Loucy (cell line): ENCODE data around the gene RPTOR.

Experiments used
- H2AFZ ChIP-seq: fragments of 200-600 bp; sonication (generic); 2 replicates; pipeline ENCODE4 v1.6.0; 2016; ENCODE audit warnings: antibody characterized with exemption, mild to moderate bottlenecking, low read length, moderate library complexity
- H3F3A ChIP-seq: fragments of 200-600 bp; 2 replicates; pipeline ENCODE4 v1.6.0; 2016; ENCODE audit warnings: antibody characterized with exemption, low read depth, mild to moderate bottlenecking
- H3K27me3 ChIP-seq: fragments of 200-600 bp; sonication (generic); 2 replicates; pipeline ENCODE4 v1.6.1; 2014; ENCODE audit warnings: low read length, mild to moderate bottlenecking; ENCODE audit not compliant: insufficient read depth, poor library complexity, severe bottlenecking
- H3K36me3 ChIP-seq: fragments of 200-600 bp; sonication (generic); 2 replicates; pipeline ENCODE4 v1.6.1; 2016; ENCODE audit warnings: low read length; ENCODE audit not compliant: insufficient read depth
- H3K4me1 ChIP-seq: fragments of 200-600 bp; sonication (generic); 2 replicates; pipeline ENCODE4 v1.5.1; 2014; ENCODE audit warnings: low read length, mild to moderate bottlenecking; ENCODE audit not compliant: insufficient read depth, poor library complexity, severe bottlenecking
- H3K4me2 ChIP-seq: fragments of 200-600 bp; sonication (generic); 2 replicates; pipeline ENCODE4 v1.6.0; 2014; ENCODE audit warnings: antibody characterized with exemption, low read length, low read depth, mild to moderate bottlenecking; ENCODE audit not compliant: poor library complexity, severe bottlenecking
- H3K4me3 ChIP-seq: fragments of 200-600 bp; sonication (generic); 2 replicates; pipeline ENCODE4 v1.5.1; 2014; ENCODE audit warnings: low read length, mild to moderate bottlenecking, mixed read lengths; ENCODE audit not compliant: poor library complexity, severe bottlenecking
- H3K79me2 ChIP-seq: fragments of 200-600 bp; sonication (generic); 2 replicates; pipeline ENCODE4 v1.6.1; 2014; ENCODE audit warnings: low read length; ENCODE audit not compliant: insufficient read depth
- H3K9ac ChIP-seq: fragments of 200-600 bp; sonication (generic); 2 replicates; pipeline ENCODE4 v1.6.0; 2014; ENCODE audit warnings: mild to moderate bottlenecking, low read depth, low read length, moderate library complexity; ENCODE audit not compliant: poor library complexity, severe bottlenecking
- H3K9me2 ChIP-seq: fragments of 200-600 bp; sonication (generic); replicated peaks from 2 replicates; pipeline ENCODE4 v1.6.1; 2016; ENCODE audit warnings: low read depth, low read length, mixed read lengths
- H3K9me3 ChIP-seq: fragments of 200-600 bp; sonication (generic); 2 replicates; pipeline ENCODE4 v1.6.1; 2014; ENCODE audit warnings: mild to moderate bottlenecking, antibody characterized with exemption, low read length, low read depth; ENCODE audit not compliant: insufficient read depth
- H4K20me1 ChIP-seq: fragments of 200-600 bp; sonication (generic); 2 replicates; pipeline ENCODE4 v1.6.0; 2014; ENCODE audit warnings: antibody characterized with exemption, low read length, mild to moderate bottlenecking; ENCODE audit not compliant: insufficient read depth, poor library complexity, severe bottlenecking
- EZH2phosphoT487 ChIP-seq: fragments of 200-600 bp; IDR thresholded peaks from 2 replicates; pipeline ENCODE4 v1.6.1; 2018; ENCODE audit warnings: antibody characterized with exemption, mild to moderate bottlenecking, moderate library complexity, borderline replicate concordance
- TF ChIP-seq, protein P1 (sequence below): fragments of 200-600 bp; sonication (generic); conservative IDR thresholded peaks from 2 replicates; pipeline ENCODE4 v1.5.1; 2014; ENCODE audit warnings: mild to moderate bottlenecking, antibody characterized with exemption, low read length

Gene RPTOR

DNA sequence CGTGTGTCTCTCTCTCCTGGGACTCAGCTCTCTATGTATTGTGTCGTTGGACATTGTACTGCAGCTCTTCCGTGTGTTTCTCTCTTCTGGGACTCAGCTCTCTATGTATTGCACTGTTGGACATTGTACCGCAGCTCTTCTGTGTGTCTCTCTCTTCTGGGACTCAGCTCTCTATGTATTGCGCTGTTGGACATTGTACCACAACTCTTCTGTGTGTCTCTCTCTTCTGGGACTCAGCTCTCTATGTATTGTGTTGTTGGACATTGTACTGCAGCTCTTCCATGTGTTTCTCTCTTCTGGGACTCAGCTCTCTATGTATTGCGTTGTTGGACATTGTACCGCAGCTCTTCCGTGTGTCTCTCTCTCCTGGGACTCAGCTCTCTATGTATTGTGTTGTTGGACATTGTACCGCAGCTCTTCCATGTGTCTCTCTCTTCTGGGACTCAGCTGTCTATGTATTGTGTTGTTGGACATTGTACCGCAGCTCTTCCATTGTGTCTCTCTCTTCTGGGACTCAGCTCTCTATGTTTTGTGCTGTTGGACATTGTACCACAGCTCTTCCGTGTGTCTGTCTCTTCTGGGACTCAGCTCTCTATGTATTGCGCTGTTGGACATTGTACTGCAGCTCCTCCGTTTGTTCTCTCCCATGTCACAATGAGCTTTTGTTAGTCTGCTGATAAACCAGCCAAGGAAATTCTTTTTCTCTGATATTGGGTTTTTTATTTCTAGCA lies 84.8 kb downstream of the RPTOR start:
- no peak overlapping the region for H2AFZ ChIP-seq
- H3K9me3 ChIP-seq = no peaks in the 10 kb centered on the region
- H3K9ac ChIP-seq = no peak overlapping the region
- H4K20me1 ChIP-seq = no peaks in the 10 kb centered on the region
- no peak overlapping the region for H3K4me2 ChIP-seq
- H3F3A ChIP-seq = no peaks in the 10 kb centered on the region
- no peaks in the 10 kb centered on the region for H3K4me1 ChIP-seq
- H3K36me3 ChIP-seq = peaks cover 13% of the 10 kb centered on the region; the same call in 1 of the 2 replicates
- H3K79me2 ChIP-seq = peaks cover 18% of the 10 kb centered on the region; the same call in 1 of the 2 replicates
- no peak overlapping the region for H3K4me3 ChIP-seq
- no peaks in the 10 kb centered on the region for H3K9me2 ChIP-seq
- no peaks in the 10 kb centered on the region for H3K27me3 ChIP-seq
- TF ChIP-seq, protein P1, sequence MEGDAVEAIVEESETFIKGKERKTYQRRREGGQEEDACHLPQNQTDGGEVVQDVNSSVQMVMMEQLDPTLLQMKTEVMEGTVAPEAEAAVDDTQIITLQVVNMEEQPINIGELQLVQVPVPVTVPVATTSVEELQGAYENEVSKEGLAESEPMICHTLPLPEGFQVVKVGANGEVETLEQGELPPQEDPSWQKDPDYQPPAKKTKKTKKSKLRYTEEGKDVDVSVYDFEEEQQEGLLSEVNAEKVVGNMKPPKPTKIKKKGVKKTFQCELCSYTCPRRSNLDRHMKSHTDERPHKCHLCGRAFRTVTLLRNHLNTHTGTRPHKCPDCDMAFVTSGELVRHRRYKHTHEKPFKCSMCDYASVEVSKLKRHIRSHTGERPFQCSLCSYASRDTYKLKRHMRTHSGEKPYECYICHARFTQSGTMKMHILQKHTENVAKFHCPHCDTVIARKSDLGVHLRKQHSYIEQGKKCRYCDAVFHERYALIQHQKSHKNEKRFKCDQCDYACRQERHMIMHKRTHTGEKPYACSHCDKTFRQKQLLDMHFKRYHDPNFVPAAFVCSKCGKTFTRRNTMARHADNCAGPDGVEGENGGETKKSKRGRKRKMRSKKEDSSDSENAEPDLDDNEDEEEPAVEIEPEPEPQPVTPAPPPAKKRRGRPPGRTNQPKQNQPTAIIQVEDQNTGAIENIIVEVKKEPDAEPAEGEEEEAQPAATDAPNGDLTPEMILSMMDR = no peak
- no peak for TF ChIP-seq EZH2phosphoT487

DNA sequence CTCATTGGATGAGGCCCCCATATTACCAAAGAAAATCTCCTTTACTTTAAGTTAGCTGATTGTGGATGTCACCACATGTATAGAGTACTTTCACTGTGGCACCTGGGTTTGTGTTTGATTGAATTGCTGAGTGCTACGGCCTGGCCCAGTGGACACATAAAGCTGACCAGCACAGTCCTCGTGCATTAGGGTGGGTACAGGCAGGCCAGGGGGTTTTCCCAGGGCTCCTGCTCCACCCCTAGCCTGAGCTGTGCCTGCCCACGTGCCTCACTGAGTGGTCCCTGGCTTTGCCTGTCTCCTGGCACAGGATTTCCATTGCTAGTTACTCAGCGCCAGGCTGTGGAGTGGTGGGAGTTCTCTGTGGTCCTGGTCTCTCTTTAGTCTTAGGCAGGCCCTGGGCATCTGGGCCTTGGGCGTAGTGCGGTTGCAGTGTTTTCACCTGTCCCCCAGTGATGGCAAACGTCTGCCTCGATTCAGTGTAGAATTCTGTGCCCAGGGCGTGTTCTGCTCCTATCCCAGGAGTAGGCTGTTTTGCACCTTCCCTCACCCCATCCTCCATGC lies 86.0 kb downstream of the RPTOR start:
- peaks cover 13% of the 10 kb centered on the region; the same call in 1 of the 2 replicates for H3K36me3 ChIP-seq
- no peak for TF ChIP-seq EZH2phosphoT487
- TF ChIP-seq, protein P1 = no peak
- H3K79me2 ChIP-seq = peaks cover 19% of the 10 kb centered on the region; the same call in 1 of the 2 replicates
- no peak overlapping the region for H3K9ac ChIP-seq
- H3K9me3 ChIP-seq = no peaks in the 10 kb centered on the region
- H3K9me2 ChIP-seq = no peaks in the 10 kb centered on the region
- H3F3A ChIP-seq = no peaks in the 10 kb centered on the region
- no peak overlapping the region for H2AFZ ChIP-seq
- H3K4me1 ChIP-seq = no peaks in the 10 kb centered on the region
- no peak overlapping the region for H3K4me2 ChIP-seq
- H4K20me1 ChIP-seq = no peaks in the 10 kb centered on the region
- H3K4me3 ChIP-seq = no peak overlapping the region
- H3K27me3 ChIP-seq = no peaks in the 10 kb centered on the region

DNA sequence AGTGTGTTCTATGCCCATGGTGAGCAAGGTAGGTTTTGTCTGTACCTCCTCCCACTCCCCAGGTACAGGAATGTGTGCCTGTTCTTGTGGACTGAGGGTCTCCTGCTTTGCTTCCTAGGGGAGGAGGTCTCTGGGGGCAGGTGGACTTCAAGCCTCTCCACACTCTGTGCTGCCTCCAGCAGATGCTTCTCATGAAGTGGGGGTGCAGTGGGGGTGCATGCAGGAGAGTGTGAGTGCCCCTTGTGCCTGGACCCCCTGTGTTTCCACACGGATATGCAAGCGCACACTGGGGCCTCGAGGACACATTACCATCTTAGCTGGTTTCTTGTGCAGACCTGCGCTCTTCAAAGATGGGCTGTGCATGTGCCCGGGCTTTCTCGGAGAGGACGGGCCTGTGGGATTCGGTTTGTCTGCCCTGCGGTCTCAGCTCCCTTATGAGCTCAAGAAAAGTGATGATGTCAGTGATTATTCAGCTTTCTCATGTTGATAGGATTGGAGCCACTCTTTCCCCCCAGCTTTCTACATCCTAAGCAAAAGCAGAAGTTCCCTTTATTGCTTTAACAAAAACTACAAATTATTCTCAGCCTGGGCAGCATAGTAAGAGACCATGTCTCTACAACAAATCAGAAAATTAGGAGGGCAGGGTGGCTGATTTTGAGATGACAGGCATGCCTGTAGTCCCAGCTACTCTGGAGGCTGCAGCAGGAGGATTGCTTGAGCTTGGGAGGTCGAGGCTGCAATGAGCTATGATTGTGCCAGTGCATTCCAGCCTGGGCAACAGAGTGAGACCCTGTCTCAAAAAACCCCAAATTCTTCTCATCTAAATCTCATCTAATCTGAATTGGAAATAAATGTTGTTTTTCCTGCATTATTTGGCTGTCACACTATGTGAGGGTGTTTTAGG lies 86.8 kb downstream of the RPTOR start:
- H4K20me1 ChIP-seq = no peaks in the 10 kb centered on the region
- H3F3A ChIP-seq = no peaks in the 10 kb centered on the region

More for the DNA sequence above, 86.8 kb downstream of the RPTOR start:
- peaks cover 10% of the 10 kb centered on the region; the same call in 1 of the 2 replicates for H3K36me3 ChIP-seq
- no peak overlapping the region for H3K4me2 ChIP-seq
- H3K9me3 ChIP-seq = no peaks in the 10 kb centered on the region
- peaks cover 26% of the 10 kb centered on the region; the same call in 1 of the 2 replicates for H3K79me2 ChIP-seq
- no peak overlapping the region for H3K9ac ChIP-seq
- no peaks in the 10 kb centered on the region for H3K4me1 ChIP-seq
- no peak for TF ChIP-seq EZH2phosphoT487
- TF ChIP-seq, protein P1 = no peak
- no peaks in the 10 kb centered on the region for H3K27me3 ChIP-seq
- no peak overlapping the region for H2AFZ ChIP-seq
- H3K9me2 ChIP-seq = no peaks in the 10 kb centered on the region
- H3K4me3 ChIP-seq = no peak overlapping the region
